Measurements from ENCODE around the gene ZNF77.

Gene ZNF77

GRCh38 chr19:2977001-2977745 is 32.4 kb upstream of the ZNF77 start, which contains the start of gene TLE6:
Gene TLE6 (plus strand): TSS chr19:2977564. CDS start chr19:2978234, 670 bp downstream.
- H3K36me3 ChIP-seq = no peaks in the 10 kb centered on the region
- H3K9me3 ChIP-seq = no peaks in the 10 kb centered on the region
- H3K4me3 ChIP-seq (ENCODE audit: low read depth in 1 of 2, low read length in 1 of 2) = peak within 1 kb of the TSS; percentile 50
- peaks cover 17 to 18% of the 10 kb centered on the region in 2 experiments for H3K4me1 ChIP-seq (ENCODE audit: control insufficient read depth in 1 of 2, insufficient read depth in 1 of 2, low read depth in 1 of 2, low read length in 1 of 2)
- H3K27ac ChIP-seq = no peak within 1 kb of the TSS
- H3K27me3 ChIP-seq = peaks cover 70% of the 10 kb centered on the region
- no peak for TF ChIP-seq CTCF (IDR thresholded peaks at IDR 0.05)

GRCh38 chr19:2976609-2977000 is 31.8 kb upstream of the ZNF77 start:
- Histone ChIP-seq H3K4me3 (ENCODE audit: low read depth in 1 of 2, low read length in 1 of 2) (peak overlapping the region; percentile 50), H3K27ac (no peak overlapping the region), H3K9me3 (no peaks in the 10 kb centered on the region), H3K36me3 (no peaks in the 10 kb centered on the region), H3K4me1 (ENCODE audit: control insufficient read depth in 1 of 2, insufficient read depth in 1 of 2, low read depth in 1 of 2, low read length in 1 of 2) (peaks cover 18 to 20% of the 10 kb centered on the region in 2 experiments), H3K27me3 (peaks cover 65% of the 10 kb centered on the region)
- no peak for TF ChIP-seq CTCF (IDR thresholded peaks at IDR 0.05)

- Histone ChIP-seq H3K4me1 (ENCODE audit: control insufficient read depth in 1 of 2, insufficient read depth in 1 of 2, low read depth in 1 of 2, low read length in 1 of 2) (peaks cover 18 to 20% of the 10 kb centered on the region in 2 experiments), H3K36me3 (no peaks in the 10 kb centered on the region), H3K9me3 (no peaks in the 10 kb centered on the region), H3K27ac (no peak overlapping the region), H3K27me3 (peaks cover 62% of the 10 kb centered on the region), H3K4me3 (ENCODE audit: low read depth in 1 of 2, low read length in 1 of 2) (no peak overlapping the region)
- TF ChIP-seq CTCF (IDR thresholded peaks at IDR 0.05) = no peak
Observed at GRCh38 chr19:2974342-2975041, 29.7 kb upstream of the ZNF77 start.

GRCh38 chr19:2973229-2973628 is 28.5 kb upstream of the ZNF77 start:
- H3K27me3 ChIP-seq = peaks cover 70% of the 10 kb centered on the region
- no peak for TF ChIP-seq CTCF (IDR thresholded peaks at IDR 0.05)
- no peaks in the 10 kb centered on the region for H3K9me3 ChIP-seq
- peaks cover 18 to 20% of the 10 kb centered on the region in 2 experiments for H3K4me1 ChIP-seq (ENCODE audit: control insufficient read depth in 1 of 2, insufficient read depth in 1 of 2, low read depth in 1 of 2, low read length in 1 of 2)
- H3K27ac ChIP-seq = no peak overlapping the region
- no peak overlapping the region for H3K4me3 ChIP-seq (ENCODE audit: low read depth in 1 of 2, low read length in 1 of 2)
- no peaks in the 10 kb centered on the region for H3K36me3 ChIP-seq

GRCh38 chr19:2970201-2970835 is 25.5 kb upstream of the ZNF77 start:
- Histone ChIP-seq H3K27me3 (peaks cover 44% of the 10 kb centered on the region), H3K4me3 (ENCODE audit: low read depth in 1 of 2, low read length in 1 of 2) (no peak overlapping the region), H3K36me3 (no peaks in the 10 kb centered on the region), H3K4me1 (ENCODE audit: control insufficient read depth in 1 of 2, insufficient read depth in 1 of 2, low read depth in 1 of 2, low read length in 1 of 2) (peaks cover 6 to 12% of the 10 kb centered on the region in 2 experiments), H3K9me3 (no peaks in the 10 kb centered on the region), H3K27ac (no peak overlapping the region)
- no peak for TF ChIP-seq CTCF (IDR thresholded peaks at IDR 0.05)
